GM12801 (cell line): ENCODE measurements around the gene RCAN2.

ENCODE experiments used
- TF ChIP-seq, protein P1 (sequence below): IDR thresholded peaks from one replicate; pipeline ENCODE4 v1.5.1; 2011; ENCODE audit warnings: control low read depth; ENCODE audit not compliant: insufficient read length; ENCODE audit errors: extremely low read depth

RCAN2 gene

DNA sequence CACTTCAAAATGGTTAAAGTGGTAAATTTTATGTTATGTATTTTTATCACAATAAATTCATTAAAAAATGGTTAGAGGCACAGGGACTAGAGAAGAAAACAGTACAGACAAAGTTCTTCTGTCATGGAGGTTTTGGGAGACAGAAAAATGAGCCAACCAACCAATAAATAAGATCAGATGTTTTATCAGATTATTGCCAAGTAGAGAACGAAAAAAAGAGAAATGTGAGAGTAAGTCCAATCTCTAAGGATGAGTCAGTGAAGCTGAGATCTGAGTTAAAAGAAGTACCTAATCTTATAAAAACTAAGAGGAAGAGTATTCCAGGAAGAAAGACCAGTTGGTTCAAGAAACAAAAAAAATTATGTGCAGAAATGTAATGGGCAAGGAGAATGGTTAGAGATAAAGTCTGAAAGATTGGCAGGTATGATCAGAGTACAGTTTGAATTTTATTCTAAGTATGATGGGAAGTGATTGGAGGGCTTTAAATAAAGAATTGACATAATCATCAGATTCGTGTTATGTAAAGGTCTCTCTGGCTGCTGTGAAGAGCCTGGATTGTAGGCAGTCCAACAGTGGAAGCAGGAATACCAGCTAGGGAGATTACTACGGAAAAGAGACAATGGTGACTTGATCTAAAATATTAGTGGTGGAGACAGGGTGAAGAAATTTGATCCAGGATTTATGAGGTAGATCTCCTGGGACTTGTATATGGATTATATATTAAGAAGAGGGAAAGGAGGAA lies 79.6 kb downstream of the RCAN2 start:
- TF ChIP-seq, protein P1, sequence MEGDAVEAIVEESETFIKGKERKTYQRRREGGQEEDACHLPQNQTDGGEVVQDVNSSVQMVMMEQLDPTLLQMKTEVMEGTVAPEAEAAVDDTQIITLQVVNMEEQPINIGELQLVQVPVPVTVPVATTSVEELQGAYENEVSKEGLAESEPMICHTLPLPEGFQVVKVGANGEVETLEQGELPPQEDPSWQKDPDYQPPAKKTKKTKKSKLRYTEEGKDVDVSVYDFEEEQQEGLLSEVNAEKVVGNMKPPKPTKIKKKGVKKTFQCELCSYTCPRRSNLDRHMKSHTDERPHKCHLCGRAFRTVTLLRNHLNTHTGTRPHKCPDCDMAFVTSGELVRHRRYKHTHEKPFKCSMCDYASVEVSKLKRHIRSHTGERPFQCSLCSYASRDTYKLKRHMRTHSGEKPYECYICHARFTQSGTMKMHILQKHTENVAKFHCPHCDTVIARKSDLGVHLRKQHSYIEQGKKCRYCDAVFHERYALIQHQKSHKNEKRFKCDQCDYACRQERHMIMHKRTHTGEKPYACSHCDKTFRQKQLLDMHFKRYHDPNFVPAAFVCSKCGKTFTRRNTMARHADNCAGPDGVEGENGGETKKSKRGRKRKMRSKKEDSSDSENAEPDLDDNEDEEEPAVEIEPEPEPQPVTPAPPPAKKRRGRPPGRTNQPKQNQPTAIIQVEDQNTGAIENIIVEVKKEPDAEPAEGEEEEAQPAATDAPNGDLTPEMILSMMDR: no peak

DNA sequence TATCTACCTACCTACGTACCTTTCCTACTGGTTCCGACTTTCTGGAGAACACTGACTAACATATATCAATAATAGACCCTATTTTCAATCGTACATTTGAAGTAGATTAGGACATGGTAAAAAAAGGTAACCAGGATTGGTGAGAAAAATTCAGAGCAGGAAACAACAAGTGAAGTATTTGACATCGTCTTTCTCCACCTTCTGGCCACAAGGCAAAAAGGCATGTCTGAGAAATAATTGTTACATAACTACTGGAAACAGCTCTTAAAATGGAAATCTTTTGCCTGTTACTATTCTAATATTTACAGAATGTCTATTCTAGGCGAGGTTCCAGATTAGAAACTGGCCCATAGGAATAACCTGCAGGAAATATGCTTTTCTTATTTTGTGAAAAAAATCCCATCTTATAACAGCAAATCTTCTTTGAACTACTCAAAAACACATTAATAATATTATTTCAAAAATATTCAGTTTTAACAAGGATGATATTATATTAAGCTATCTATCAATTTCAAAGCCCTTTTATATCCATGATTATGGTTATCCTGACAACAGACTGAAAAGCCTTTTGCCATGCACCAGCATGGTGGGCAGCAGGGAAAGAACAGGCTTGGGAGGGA lies 80.8 kb downstream of the RCAN2 start:
- TF ChIP-seq, protein P1: no peak

DNA sequence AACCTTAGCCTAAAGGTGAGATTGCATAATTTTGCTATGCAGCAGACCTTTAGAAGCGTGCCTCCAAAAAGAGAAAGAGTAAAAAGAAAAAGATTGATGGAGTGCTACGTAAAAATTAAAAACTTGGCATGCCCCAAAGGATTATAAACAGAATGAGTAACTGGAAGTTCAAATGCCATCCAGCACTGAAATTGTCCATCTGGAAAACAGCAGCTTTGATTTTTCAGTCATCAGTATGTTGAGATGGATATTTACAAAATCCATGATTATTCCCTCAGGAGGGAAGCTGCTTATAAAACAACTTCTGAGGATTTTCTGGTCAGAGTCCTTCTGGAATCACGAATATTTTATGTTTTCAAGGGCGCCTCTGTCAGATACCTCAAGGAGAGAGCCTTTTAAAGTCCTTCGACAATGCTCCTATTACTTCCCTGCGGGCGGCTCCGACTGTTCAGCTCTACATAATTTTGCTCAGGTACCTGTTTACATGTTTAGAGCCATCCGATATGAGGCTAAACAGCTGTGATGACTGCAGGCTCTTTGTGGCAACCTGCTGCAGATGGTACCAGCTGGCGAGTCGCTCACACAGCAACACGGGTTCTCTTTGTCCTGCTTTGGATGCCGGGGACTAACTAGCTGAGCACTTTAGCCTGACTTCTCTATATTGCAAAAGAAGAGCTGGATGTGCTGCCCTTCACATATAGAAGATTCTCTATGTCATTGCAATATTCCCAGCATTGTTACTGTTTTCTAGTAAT lies 83.3 kb downstream of the RCAN2 start:
- TF ChIP-seq, protein P1: no peak

DNA sequence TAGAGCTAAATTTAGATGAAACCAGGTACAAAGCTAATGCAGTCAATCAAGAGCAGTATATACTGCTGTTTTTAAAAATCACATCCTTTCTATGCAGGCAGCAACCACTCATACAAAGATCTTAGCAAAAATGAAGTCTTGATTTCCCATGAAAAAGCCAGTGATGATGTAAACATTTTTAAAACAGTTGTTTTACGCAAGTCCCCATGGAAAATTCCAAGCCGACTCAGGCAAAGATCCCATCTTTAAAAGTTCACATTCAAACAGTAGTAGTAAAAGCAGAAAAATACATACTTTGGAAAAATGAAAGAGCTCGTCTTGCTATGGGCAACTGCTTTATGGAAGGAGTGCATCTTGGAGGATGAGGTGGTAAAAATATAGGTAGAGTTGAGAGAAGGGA lies 84.0 kb downstream of the RCAN2 start:
- TF ChIP-seq, protein P1: no peak

DNA sequence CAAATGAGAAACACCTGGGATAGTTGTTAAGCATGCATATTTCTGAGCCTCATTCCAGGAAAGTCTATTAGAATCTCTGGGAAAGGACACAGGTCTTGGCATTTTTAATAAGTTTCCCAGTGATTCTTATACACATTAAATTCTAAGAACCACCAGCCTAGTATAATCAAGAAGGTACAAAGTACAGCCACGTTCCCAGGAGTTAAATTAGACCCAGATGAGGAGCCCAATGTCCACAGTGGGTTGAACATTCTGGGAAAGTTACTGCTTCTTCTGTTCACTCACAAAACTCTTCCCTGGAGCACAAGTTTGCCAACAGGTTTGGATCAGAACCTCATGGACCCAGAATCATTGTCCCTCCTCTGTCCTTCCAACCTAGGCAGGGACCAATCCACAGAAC lies 90.4 kb downstream of the RCAN2 start:
- TF ChIP-seq, protein P1: no peak

DNA sequence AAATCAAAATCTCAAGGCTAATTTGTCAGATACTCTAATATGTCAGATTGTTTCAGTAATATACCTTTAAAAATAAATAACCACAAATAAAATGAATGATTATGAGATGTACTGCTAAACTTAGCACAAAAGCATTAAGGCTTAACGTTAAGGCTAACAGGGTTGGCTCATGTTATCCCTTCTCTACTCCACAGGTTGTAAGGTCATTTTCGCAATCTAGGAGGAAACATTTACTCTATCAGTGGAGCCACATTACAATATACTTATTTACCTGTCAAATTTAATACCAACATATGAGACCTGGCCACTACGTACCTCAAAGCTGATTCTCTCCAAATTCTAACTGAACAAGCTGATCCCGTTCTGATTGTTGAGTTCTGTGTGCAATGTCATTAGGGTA lies 95.7 kb downstream of the RCAN2 start:
- TF ChIP-seq, protein P1: no peak

DNA sequence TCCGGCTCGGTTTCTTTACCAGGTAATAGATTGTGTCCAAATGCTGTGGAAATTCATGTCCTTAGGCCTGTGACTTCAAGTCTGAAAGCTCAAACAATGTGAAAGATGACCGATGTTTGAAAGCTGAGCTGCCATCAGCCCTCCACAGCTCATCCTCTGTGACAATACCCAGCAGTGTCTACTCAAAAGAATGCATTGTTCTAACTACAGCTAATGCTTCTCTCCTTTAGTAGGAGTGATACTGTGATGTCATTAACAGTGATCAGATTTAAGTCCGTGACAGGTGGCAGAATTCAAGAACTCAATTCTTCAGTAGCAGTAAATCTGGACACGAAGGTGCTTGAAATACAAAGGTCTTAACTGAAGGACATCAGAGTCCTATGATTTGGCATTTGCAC lies 97.3 kb downstream of the RCAN2 start:
- TF ChIP-seq, protein P1: no peak
